DMS53 treated with DMSO at 0.1 percent for 48 hours (cell line): ENCODE results near the gene MAMDC4.

Source experiments
- DNase-seq: peaks from one replicate; lab custom pipeline; 2025; ENCODE audit not compliant: unreplicated experiment; lab: John Stamatoyannopoulos, UW

MAMDC4 gene

DNA sequence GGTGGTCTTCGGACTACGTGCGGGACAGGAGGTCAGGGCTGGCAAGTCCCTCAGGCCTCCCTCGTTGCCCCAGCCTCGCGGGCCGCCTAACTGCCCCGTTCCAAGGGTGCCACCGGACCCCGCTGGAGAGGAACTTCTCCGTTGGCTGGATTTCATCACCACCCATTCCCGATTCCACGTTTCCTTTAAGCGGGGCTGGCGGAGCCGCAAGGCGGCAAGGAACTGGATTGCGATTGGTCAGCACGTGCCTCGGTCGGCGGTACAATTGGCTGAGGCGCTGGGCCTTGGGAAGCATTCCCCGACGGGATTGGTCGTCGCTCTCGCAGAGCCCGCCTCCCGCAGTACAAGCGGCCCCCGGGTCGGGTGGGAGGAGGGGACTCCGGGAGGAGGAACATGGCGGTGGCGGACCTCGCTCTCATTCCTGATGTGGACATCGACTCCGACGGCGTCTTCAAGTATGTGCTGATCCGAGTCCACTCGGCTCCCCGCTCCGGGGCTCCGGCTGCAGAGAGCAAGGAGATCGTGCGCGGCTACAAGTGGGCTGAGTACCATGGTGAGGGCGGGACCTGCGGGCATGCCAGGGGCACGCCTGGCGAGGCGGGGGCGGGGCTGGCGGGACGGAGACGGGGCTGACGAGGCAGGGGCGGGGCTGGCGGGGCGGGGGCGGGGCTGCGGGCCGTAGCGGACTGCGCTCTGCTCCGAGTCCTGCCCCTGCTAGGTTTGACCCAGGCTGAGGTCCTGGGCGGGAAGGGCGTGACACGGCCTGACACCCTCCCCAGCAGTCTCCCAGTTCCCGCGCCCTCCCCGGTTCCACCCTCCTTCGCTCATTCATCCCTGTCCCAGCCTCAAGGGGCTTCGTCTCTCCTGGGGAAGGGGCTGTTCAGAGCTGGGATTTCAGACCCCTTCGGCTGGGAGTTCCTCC lies 2.8 kb upstream of the MAMDC4 start, which contains the start of gene PHPT1:
TSS of gene PHPT1 (plus strand) at position 372 of the 922 bp plus-strand sequence. CDS start at position 394, 22 bp downstream.
- DNase-seq, result peak; percentile 98

DNA sequence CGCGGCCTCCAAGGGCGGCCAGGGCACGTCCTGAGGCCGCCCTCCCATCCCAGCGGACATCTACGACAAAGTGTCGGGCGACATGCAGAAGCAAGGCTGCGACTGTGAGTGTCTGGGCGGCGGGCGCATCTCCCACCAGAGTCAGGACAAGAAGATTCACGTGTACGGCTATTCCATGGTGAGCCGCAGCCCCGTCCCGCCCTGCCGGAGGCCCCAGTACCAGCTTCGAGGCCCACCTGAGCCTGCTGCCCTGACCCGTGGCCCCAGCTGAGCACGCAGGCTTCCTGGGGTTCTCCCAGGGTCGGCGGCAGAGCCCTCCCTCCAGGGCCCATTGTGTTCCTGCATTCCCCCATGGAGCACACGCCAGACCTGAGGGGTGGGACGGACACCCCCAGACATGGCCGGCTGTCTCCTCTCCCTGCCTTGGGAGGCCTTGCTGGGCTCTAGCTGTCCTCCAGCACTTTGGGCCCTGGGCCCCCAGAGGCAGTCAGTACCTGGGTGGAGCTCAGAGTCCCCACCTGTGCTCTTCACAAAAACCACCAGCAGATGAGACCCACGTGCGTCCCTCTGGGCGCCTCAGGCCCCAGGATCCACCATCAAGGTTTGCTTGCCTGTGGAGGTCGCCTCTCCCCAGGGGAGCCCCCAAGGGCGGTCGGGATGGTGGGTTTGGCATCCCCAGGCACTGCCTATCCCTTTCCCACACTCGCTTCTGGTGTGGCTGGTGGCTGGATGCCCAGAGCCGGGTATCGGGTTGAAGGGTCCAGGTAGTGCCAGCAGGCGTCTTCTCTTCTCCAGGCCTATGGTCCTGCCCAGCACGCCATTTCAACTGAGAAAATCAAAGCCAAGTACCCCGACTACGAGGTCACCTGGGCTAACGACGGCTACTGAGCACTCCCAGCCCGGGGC lies 1.9 kb upstream of the MAMDC4 start:
- DNase-seq, result no peak

DNA sequence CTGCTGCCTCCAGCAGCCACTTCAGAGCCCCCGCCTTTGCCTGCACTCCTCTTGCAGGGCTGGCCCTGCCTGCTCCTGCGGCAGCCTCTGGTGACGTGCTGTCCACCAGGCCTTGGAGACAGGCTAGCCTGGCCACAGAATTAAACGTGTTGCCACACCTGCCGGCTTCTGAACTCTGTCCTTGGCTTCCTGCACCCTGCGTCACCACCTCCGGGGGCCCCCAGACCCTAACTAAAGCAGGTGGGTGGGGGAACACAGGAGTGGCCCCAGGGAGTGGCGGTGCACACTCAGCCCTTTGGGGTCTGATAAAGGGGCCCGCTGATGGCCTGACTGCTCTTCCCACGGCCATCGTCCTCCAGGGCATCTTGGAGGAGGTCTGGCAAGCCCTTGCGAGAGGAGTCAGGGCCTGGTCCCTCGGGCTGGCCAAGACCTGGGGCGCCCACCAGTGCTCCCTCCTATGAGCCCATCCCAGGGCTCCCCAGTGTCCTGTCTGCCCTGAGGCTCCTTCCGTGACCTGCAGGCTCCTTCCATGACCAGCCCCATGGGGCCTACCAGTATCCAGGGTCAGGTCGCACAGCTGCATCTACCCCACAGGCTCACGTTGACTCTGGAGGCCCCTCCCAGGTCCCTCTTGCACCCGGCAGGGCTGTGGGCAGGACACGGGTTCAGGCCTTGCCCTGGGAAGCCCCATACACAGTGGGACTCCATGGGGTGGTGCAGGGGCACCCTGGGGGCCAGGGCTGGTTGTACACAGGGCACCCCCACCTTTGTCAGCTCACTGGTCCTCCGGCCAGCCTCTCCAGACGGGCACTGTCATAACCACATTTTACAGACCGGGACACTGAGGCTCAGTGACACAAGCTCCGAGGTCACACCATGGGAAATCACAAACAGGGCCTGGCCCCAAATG lies 1.0 kb upstream of the MAMDC4 start:
- no peak for DNase-seq

DNA sequence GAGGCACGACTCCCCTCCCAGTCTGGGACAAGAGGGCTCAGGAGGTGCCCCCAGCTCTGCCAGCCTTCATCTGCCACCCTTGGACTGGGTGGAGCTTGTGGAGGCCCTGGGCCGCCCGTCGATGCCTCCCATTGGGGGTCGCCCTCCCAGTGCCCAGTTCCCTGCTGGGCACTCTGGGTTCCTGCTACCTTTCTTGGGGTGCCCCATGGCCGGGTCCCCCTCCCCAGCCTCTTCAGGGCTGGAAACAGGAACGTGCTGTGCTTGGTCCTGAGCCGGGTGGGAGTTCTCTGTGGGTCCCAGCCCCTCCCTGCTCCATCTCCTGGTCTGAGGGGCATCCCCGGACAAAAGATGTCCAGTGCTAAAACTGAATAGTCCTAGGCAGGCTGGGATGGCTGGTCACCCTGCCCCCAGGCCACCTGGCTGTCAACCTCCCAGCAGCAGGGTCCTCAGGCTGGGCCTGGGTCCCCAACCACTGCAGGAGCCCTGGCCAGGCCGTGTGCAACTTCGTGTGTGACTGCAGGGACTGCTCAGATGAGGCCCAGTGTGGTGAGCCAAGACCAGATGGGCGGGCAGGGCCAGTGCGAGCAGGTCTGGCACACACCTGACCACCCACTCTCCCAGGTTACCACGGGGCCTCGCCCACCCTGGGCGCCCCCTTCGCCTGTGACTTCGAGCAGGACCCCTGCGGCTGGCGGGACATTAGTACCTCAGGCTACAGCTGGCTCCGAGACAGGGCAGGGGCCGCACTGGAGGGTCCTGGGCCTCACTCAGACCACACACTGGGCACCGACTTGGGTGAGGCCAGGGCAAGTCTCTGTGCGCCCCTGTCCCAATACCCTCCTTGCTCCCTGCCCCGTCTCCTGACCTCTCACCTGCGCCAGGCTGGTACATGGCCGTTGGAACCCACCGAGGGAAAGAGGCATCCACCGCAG lies 784 bp downstream of the MAMDC4 start:
- DNase-seq, result no peak

DNA sequence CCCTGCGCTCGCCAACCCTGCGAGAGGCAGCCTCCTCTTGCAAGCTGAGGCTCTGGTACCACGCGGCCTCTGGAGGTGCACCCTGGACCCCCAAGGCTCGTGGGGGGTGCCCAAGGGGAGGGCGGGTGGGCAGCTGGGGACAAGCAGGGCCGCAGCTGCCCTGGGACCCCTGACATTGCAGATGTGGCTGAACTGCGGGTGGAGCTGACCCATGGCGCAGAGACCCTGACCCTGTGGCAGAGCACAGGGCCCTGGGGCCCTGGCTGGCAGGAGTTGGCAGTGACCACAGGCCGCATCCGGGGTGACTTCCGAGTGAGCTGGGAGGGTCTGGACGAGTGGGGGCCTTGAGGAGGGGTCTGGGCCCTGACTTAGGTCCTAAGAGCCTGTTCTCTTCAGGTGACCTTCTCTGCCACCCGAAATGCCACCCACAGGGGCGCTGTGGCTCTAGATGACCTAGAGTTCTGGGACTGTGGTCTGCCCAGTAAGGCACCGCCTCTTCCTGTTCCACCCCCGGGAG lies 1.5 kb downstream of the MAMDC4 start:
- DNase-seq, result no peak

DNA sequence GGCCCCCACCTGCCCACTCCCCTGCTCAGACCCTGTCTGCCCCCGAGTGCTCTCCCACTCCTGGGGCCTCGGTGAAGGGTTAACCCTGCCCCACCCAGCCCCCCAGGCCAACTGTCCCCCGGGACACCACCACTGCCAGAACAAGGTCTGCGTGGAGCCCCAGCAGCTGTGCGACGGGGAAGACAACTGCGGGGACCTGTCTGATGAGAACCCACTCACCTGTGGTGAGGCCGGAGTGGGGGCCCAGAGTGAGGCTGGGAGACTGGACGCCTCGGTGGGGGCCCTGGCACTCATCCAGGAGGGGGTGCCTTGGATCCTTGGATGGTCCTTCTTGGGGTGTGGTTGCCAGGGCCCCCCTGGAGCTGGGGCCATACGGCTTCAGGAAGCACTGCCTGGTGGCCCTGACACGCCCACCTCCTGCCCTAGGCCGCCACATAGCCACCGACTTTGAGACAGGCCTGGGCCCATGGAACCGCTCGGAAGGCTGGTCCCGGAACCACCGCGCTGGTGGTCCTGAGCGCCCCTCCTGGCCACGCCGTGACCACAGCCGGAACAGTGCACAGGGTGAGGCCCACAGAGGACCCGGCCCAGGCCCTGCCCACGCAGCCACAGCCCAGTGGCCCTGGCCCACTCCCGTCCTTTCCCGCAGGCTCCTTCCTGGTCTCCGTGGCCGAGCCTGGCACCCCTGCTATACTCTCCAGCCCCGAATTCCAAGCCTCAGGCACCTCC lies 2.1 kb downstream of the MAMDC4 start:
- no peak for DNase-seq

DNA sequence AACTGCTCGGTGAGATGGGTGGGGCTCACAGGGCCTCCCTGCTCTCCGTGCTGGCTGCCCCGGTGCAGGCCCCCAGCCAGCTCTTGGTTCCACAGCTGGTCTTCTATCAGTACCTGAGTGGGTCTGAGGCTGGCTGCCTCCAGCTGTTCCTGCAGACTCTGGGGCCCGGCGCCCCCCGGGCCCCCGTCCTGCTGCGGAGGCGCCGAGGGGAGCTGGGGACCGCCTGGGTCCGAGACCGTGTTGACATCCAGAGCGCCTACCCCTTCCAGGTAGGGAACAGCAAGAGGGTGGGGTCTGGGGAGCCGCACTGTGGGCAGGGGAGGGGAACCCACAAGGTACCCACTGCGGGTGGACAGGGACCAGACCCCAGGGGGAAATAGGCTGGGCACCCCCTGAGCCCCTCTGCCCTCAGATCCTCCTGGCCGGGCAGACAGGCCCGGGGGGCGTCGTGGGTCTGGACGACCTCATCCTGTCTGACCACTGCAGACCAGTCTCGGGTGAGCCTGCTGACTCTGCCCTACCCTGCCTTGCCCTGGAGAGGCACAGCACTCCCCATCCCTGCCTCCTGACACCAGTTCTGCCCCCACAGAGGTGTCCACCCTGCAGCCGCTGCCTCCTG lies 2.8 kb downstream of the MAMDC4 start:
- DNase-seq, result no peak

DNA sequence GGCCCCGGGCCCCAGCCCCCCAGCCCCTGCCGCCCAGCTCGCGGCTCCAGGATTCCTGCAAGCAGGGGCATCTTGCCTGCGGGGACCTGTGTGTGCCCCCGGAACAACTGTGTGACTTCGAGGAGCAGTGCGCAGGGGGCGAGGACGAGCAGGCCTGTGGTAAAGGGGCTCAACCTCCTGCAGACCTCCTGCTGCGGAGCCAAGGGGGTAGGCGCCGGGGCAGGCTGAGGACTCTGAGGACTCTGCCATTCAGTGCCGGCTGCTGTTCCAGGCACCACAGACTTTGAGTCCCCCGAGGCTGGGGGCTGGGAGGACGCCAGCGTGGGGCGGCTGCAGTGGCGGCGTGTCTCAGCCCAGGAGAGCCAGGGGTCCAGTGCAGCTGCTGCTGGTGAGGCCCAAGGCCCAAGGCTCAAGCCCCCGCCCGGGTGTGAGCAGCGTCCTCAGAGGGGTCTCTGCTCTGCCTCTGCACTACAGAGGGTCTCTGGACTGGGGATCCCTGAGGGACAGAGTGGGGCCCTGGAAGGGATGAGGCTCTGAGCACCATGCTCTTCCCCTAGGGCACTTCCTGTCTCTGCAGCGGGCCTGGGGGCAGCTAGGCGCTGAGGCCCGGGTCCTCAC lies 3.4 kb downstream of the MAMDC4 start:
- no peak for DNase-seq

DNA sequence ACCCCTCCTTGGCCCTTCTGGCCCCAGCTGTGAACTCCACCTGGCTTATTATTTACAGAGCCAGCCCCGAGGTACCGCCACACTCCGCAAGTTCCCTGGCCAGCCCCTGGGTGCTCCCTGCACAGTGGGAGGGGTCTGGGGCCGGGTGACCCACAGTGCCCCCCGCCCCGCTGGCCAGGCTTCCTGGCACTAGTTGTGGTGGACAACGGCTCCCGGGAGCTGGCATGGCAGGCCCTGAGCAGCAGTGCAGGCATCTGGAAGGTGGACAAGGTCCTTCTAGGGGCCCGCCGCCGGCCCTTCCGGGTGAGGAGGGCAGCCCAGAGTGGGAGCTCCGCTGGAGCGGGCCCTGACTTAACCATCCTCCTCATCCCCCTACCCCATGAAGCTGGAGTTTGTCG lies 3.9 kb downstream of the MAMDC4 start:
- no peak for DNase-seq

DNA sequence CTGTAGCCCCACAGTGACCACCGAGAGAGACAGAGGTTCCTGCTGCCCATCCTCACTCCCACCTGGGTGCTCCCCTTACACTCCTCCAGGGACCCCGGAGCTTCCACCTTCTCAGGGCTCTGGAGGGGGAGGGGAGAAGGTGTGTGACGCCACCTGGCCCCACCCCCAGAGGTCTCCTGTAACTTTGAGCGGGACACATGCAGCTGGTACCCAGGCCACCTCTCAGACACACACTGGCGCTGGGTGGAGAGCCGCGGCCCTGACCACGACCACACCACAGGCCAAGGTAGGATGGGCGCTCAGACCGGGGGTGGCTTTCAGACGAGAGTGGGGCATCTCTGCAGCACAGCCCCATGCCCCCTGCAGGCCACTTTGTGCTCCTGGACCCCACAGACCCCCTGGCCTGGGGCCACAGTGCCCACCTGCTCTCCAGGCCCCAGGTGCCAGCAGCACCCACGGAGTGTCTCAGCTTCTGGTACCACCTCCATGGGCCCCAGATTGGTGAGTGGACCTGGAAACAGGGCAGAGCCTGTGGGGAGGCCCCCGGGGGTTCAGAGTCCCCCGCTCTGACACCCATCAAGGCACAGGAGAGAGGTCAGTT lies 4.5 kb downstream of the MAMDC4 start:
- no peak for DNase-seq

DNA sequence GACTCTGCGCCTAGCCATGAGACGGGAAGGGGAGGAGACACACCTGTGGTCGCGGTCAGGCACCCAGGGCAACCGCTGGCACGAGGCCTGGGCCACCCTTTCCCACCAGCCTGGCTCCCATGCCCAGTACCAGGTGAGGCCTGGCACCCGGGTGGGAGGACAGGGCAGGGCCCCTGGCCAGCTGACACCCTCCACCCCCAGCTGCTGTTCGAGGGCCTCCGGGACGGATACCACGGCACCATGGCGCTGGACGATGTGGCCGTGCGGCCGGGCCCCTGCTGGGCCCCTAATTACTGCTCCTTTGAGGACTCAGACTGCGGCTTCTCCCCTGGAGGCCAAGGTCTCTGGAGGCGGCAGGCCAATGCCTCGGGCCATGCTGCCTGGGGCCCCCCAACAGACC lies 5.0 kb downstream of the MAMDC4 start:
- DNase-seq, result no peak

DNA sequence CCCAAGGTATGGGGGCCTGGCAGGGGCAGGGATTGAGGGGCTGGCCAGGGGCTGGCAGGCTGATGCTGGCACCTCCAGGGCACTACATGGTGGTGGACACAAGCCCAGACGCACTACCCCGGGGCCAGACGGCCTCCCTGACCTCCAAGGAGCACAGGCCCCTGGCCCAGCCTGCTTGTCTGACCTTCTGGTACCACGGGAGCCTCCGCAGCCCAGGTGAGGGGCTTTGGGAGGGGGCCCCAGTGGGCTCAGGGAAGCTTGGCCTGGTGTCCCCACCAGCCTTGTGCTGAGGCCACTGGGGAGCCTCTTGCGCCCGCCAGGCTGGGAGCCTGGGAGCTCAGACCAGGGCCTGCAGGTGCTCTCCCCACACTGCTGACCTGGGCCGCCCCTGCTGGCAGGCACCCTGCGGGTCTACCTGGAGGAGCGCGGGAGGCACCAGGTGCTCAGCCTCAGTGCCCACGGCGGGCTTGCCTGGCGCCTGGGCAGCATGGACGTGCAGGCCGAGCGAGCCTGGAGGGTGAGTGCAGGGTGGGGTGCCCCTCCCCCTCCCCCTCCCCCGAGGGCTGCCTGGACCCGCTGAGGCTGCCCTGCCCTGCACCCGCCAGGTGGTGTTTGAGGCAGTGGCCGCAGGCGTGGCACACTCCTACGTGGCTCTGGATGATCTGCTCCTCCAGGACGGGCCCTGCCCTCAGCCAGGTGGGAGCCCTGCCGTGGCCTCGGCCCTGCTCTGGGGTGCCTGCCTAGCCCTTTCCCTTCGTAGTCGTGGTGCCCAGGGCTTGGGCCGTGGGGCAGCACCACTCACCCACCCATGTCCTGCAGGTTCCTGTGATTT lies 5.7 kb downstream of the MAMDC4 start:
- no peak for DNase-seq

DNA sequence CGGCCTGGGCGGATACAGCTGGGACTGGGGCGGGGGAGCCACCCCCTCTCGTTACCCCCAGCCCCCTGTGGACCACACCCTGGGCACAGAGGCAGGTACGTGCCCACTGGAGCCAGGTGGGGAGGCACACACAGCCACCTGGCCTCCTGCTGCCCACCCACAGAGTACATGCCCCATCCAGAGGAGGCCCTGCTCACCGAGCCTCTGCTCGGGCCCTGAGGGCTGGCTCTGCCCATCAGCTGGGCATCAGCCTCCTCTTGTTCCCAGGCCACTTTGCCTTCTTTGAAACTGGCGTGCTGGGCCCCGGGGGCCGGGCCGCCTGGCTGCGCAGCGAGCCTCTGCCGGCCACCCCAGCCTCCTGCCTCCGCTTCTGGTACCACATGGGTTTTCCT lies 6.3 kb downstream of the MAMDC4 start:
- DNase-seq, result no peak

DNA sequence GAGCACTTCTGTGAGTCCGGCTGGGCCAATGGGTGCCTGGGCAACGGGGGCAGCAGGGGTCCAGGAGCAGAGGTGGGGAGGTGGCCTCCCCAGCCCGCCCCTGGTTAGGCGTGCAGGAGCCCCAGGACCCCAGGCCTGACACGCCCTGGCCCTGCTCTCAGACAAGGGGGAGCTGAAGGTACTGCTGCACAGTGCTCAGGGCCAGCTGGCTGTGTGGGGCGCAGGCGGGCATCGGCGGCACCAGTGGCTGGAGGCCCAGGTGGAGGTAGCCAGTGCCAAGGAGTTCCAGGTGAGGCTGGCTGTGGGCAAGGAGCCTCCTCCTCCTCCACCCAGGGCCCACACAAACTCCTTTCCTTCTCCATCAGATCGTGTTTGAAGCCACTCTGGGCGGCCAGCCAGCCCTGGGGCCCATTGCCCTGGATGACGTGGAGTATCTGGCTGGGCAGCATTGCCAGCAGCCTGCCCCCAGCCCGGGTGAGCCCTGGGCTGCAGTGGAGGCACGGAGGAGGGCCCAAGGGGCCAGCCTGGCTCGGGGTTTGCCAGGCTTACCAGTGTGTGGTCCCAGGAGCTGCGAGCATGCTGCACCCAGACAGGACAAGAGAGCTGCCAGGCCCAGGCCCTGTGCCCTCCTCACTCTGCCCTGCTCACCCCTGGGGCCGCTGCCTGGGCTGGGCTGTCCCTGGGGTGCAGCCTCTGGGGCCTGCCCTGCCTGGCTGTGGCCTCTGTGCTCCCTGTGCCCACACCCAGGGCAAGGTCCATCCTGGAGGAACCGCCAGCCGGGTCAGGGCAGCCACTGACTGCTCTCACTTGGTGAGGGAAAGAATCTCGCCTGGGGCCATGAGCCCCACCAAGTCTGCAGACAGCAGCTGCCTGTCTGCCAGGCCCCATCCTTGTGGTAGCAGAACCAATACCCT lies 7.0 kb downstream of the MAMDC4 start:
- DNase-seq, result no peak

DNA sequence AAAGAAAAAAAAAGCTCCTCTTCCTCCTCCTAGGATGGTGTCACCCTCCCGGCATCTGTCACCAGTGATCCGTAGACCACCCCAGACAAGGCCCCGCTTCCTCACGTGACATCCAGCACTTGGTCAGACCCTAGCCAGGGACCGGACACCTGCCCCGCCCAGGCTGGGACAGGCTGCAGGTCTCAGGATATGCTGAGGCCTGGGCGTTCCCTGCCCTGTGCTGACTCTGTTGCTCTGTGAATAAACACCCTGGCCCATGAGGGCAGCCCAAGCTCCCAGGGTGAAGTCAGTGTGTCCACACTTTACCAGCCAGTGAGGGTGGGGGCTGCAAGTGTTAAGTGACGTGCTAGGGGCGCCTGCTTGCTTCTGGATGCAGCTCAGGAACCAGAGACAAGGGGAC lies 8.4 kb downstream of the MAMDC4 start:
- no peak for DNase-seq
